ENCODE measurements around the gene ERICH4.

DNA sequence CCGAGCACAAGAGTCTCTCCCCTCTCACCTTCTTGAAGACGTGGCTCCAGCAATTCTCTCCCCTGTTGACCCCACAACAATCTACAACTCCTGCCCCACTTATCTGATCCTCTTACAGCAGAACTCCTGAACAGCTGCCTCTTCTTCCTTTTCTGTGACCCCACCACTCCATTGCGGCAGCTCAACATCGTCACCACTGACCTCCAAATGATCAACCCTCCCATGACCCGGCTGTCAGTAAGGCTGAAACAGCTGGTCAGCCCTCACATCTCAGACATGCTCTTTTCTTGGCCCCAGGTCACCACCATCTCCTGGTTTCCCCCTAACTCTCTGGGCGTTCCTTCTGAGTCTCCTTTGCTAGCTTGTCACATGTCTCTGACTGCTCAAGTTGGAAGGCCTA is 47.6 kb upstream of the ERICH4 start:
- TF ChIP-seq POLR2A (IDR thresholded peaks at IDR 0.05; ENCODE audit: control extremely low read depth in 1 of 2, low read depth in 2 of 2, low read length in 2 of 2): no peak
- no peak for TF ChIP-seq SIX5 (IDR thresholded peaks at IDR 0.05; ENCODE audit: low read depth, low read length)
- no peak for TF ChIP-seq SIN3A (conservative IDR thresholded peaks at IDR 0.05 in 1 of 2, IDR thresholded peaks at IDR 0.05 in 1 of 2; ENCODE audit: low read depth in 1 of 2, low read length in 2 of 2)
- no peak for TF ChIP-seq TAF1 (IDR thresholded peaks at IDR 0.05; ENCODE audit: low read depth, low read length)
- TF ChIP-seq SUZ12 (IDR thresholded peaks at IDR 0.05; ENCODE audit: low read length): no peak
